Mucosa of rectum (tissue), 2 donors: ENCODE results near the gene PPARA.
A peak's percentile ranks its signal among the peaks of the same experiment; 100 is the strongest.
"Not testable (repeated sequence)": the region's sequence is repeated elsewhere in the genome, so short reads cannot be mapped to it uniquely, and the experiment has no call there.

Experiments used
- H3K27ac ChIP-seq, 2 donors: one replicate each; pipeline ENCODE4 v1.7.0; 2013; ENCODE audit warnings: inconsistent platforms in 2 of 2, low read depth in 2 of 2, low read length in 2 of 2
- H3K27me3 ChIP-seq, 2 donors: one replicate each; pipeline ENCODE4 v1.7.0; 2013; ENCODE audit warnings: low read length in 2 of 2; ENCODE audit not compliant: control insufficient read depth in 2 of 2, insufficient read depth in 2 of 2
- H3K36me3 ChIP-seq, 2 donors: one replicate each; pipeline ENCODE4 v1.7.0; 2013; ENCODE audit warnings: low read length in 2 of 2; ENCODE audit not compliant: control insufficient read depth in 2 of 2, insufficient read depth in 2 of 2
- H3K4me1 ChIP-seq, 2 donors: one replicate each; pipeline ENCODE4 v1.7.0; 2013; ENCODE audit warnings: low read length in 2 of 2, mild to moderate bottlenecking in 1 of 2; ENCODE audit not compliant: control insufficient read depth in 2 of 2, insufficient read depth in 2 of 2
- H3K4me3 ChIP-seq, 2 donors: one replicate each; pipeline ENCODE4 v1.7.0; 2013; ENCODE audit warnings: low read length in 2 of 2
- H3K9ac ChIP-seq, 2 donors: one replicate each; pipeline ENCODE4 v1.7.0; 2013; ENCODE audit warnings: low read length in 2 of 2, low read depth in 1 of 2, mild to moderate bottlenecking in 1 of 2
- H3K9me3 ChIP-seq, 2 donors: one replicate each; pipeline ENCODE4 v1.7.0; 2013; ENCODE audit warnings: low read length in 2 of 2; ENCODE audit not compliant: control insufficient read depth in 2 of 2
- donor health status: healthy.
- donor health status: Normal muscosa, but diverticular disease.

The PPARA gene

DNA sequence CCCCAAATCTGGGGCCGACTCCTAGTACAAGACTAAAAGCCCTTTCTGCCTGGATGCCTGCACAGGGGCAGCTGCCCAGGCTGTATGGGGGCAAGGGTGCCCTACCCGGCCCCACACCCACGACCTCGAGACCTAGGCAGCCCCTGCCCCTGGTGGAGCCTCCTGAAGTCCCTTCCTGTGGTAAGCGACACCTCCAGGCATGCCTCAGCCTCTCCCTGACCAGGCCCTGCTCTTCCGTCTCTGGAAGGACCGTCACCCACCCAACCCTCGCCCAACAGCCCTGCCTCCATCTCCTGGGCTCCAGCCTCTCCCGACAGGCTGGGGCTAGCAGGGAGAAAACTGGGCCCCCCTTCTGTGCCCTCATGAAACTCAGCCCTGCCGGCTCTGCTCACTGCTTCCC is 22.8 kb upstream of the PPARA start:
- Histone ChIP-seq H3K27ac (no peak overlapping the region), H3K9ac (no peak overlapping the region), H3K4me3 (no peak overlapping the region), H3K27me3 (no peaks in the 10 kb centered on the region), H3K9me3 (no peaks in the 10 kb centered on the region), H3K4me1 (peaks cover 16 to 32% of the 10 kb centered on the region in 2 donors), H3K36me3 (no peaks in the 10 kb centered on the region)

DNA sequence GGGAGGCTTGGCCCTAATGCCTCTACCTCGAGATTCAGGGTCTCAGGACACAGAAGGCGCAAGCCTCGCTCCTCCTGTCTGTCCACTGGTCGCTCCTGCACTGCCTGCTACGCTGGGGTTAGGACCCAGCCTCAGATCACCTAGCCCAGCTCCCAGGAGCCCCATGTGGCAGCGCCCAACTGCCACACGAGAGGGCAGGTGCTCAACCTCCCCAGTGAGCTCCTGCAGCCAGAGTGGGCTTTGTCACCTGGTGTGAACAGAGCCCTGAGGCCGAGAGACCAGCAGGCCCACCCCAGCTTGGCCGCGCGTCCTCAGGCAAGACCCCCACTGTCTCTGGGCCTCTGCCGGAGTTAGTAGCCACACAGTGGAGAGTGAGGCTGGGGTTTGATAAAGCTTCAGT is 21.7 kb upstream of the PPARA start:
- H3K36me3 ChIP-seq: no peaks in the 10 kb centered on the region
- no peak overlapping the region for H3K9ac ChIP-seq
- H3K27me3 ChIP-seq: no peaks in the 10 kb centered on the region
- no peak overlapping the region for H3K4me3 ChIP-seq
- H3K4me1 ChIP-seq: peaks cover 14 to 29% of the 10 kb centered on the region in 2 donors
- H3K9me3 ChIP-seq: no peaks in the 10 kb centered on the region
- no peak overlapping the region for H3K27ac ChIP-seq

DNA sequence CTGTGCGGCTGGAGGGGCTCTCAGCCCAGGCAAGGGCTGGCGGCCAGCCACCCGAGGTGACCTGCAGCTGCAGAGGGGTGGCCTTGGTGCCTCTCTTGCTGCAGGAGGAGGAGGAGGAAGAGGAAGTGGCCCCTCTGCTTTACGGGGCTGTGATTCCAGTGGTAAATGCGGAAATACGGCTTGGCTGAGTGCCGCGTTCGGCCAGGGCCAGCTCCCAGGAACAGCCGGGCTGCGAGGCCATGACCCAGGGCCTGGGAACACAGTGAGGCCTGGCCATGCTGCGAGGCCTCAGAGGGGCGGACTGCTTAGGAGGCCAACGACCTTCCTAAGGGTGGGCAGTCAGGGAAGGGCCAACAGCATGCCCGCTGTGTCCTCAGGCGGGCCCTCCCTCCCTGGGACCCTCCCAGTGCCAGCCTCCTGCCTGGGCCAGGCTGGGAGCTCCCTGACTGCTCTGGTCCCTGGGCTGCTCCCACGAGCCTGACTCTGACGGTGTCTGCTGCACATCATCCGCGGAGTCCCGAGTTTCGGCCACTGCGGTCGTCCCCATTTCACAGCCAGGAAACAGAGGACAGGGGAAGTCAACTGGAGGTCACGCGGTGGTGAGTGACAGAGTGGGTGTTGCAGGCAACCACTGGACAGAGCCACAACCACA is 20.8 kb upstream of the PPARA start:
- no peaks in the 10 kb centered on the region for H3K27me3 ChIP-seq
- peak overlapping the region; percentile 10 to 56 for H3K4me3 ChIP-seq
- peaks cover 14 to 29% of the 10 kb centered on the region in 2 donors for H3K4me1 ChIP-seq
- H3K9me3 ChIP-seq: no peaks in the 10 kb centered on the region
- peak overlapping the region in 1 of 2 donors; percentile 33 for H3K9ac ChIP-seq
- H3K27ac ChIP-seq: peak overlapping the region; percentile 55 to 68
- H3K36me3 ChIP-seq: no peaks in the 10 kb centered on the region

DNA sequence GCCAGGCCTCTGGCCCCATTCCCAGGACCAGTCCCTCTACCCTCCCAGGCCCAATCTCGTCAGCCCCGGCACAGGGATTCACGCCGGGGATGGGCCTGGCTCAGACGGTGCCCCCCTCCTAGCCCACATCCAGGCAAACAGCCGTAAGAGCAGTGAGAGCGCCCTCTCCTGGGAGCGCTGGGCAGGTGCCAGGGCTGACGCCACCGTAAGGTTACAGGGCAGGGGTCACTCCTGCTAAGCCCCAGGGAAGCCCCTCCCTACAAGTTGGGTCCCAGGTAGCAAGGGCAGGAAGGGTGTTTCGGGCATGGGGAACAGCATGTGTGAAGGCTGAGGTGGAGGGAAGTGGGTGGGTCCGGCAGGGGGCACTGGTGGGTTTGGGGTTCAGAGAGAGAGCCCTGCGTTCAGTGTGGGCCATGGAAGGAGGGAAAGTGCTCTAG is 19.2 kb upstream of the PPARA start:
- H3K36me3 ChIP-seq: no peaks in the 10 kb centered on the region
- no peaks in the 10 kb centered on the region for H3K27me3 ChIP-seq
- no peak overlapping the region for H3K4me3 ChIP-seq
- H3K9me3 ChIP-seq: no peaks in the 10 kb centered on the region
- no peak overlapping the region for H3K9ac ChIP-seq
- no peak overlapping the region for H3K27ac ChIP-seq
- H3K4me1 ChIP-seq: peaks cover 8 to 21% of the 10 kb centered on the region in 2 donors

DNA sequence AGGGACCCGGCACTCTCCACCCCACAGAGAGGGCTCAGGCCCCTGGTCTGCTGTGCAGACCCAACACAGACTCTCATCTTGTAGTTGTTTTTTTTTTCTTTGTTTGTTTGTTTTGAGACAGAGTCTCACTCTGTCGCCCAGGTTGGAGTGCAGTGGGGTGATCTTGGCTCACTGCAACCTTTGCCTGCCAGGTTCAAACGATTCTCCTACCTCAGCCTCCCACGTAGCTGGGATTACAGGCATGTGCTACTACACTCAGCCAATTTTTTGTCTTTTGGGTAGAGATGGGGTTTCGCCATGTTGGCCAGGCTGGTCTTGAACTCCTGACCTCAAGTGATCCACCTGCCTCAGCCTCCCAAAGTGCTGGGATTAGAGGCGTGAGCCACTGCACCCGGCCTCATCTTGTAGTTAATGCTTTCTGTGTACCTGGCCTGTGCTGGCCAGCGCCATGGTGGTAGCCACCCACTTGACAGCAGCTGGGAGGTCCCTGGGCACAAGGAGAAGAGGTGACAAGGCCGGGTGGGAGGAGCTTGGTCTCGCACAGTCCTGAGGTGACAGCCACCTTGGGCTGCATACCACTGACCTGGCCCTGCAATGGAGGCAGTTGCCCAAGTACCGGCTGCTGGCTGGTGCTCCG is 18.0 kb upstream of the PPARA start:
- H3K27me3 ChIP-seq, H3K27ac ChIP-seq, H3K4me3 ChIP-seq, H3K36me3 ChIP-seq, H3K9ac ChIP-seq, H3K9me3 ChIP-seq: not testable (repeated sequence)
- H3K4me1 ChIP-seq: peaks cover 2 to 12% of the 10 kb centered on the region in 2 donors

DNA sequence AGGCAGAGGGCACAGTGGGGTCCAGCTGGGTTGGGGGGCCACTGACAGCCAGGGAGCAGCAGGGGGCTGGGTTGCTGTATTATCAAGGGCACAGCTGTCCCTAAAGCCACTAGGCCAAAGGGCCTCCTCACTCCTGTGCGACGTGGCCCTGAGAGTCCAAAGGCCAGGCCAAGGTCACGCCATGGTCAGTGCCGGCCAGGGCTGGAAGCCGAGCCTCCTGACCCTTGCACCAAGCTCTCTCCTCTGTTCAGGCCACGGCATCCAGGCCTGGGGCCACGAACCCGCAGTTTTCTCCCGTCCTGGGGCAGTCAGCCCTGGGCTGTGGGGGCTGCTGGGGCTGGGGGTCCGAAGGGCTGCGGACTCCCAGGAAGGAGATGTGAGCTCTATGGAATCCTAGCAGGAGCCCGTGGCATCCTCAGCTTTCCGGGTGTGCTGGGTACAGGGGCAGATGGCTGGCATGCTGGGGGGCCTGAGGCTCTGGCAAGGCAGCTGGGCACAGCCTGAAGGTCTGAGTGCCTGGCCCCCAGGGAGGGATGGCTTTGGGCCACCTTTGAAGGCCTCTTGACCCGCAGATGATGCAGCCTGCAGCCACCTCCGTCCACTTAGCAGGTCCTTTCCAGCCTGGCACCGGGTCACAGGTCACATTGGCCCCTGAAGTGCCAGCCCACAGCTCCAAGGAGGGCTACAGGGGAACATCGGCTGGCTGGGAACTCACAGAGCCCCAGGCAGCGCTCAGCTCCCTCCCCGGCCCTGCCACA is 17.3 kb upstream of the PPARA start:
- Histone ChIP-seq H3K4me1 (peaks cover 0 to 12% of the 10 kb centered on the region in 2 donors), H3K9me3 (no peaks in the 10 kb centered on the region), H3K9ac (no peak overlapping the region), H3K4me3 (no peak overlapping the region), H3K27ac (no peak overlapping the region), H3K36me3 (no peaks in the 10 kb centered on the region), H3K27me3 (no peaks in the 10 kb centered on the region)

DNA sequence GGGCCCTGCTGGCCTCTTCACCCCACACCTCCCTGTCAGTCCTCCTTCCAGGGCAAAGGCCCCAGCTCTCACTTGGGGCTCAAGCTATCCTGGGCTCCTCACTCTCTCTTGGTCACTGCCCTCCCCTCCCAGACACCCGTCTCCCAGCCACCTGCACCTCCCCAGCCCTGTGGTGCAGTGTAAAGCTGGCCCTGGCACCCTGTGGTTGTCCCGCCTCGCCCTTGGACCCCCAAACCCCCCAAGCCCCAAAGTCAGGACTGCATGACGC is 16.8 kb upstream of the PPARA start:
- Histone ChIP-seq H3K4me3 (no peak overlapping the region), H3K9me3 (no peaks in the 10 kb centered on the region), H3K4me1 (peaks cover 0 to 12% of the 10 kb centered on the region in 2 donors), H3K27ac (no peak overlapping the region), H3K36me3 (no peaks in the 10 kb centered on the region), H3K27me3 (no peaks in the 10 kb centered on the region), H3K9ac (no peak overlapping the region)

DNA sequence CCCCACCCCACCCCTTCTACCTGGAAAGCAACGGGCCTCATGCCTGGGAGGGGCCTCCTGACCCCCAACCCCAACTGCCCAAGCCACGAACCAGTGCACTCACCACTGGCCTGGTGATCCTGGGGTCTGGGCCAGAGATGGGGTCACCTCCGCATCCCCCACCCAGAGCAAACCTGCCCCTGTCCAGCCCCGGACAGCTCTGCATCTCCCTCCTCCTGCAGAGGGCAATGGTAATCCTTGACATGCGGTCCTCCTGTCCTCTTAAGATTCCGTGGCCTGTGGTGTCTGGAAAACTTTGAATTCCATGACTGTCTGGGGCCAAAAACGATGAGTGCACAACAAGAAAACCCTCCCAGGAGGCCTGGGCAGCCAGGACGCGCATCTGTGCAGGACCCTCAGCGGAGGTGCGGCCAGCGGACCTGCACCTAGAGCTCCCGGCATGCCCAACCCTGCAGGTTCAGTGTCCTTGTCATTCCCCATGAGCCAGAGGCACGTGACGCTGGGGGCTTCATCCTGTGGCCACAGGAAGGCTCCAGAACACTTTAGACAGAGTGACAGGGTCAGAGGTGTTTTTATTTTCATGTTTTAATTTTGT is 16.1 kb upstream of the PPARA start:
- Histone ChIP-seq H3K9me3 (no peaks in the 10 kb centered on the region), H3K27me3 (no peaks in the 10 kb centered on the region), H3K4me3 (no peak overlapping the region), H3K27ac (no peak overlapping the region), H3K4me1 (peaks cover 0 to 9% of the 10 kb centered on the region in 2 donors), H3K9ac (no peak overlapping the region), H3K36me3 (no peaks in the 10 kb centered on the region)

DNA sequence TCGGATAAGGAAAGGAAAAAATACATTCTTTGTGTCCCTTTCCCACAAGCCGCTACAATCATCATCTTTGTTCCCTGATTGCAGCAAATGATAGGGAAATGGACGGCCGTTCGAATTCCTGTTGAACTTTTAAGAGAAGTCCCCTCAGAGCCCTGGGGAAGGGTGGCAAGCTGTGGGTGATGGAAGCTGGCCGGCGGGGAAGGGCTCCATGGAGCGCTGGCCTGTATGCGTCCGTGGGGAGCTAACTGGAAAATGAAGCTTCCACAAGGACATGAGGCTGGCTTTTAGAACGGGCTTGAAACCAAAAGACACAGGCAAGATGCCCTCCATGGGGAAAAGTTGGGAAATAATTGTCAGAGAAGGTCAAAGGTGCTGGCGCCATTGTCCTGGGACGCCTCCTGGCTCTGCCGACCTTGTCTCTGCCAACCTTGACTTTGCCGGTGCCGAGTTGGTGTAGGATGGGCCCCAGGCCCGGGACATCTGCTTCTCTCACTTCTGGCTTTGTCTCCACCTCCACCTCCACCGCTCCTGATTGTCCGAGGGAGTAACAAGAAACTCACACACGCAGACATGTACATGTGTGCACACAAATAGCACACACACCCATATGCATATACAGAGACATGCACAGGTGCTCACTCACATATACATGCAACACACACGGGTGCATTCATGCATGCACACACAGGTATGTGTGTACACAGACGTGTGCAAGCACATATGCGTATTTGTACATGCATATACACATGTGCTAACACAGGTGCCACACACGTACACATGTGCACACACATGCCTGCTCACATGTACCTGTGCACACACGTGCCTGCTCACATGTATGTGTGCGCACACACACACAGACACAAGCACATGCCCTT is 14.5 kb upstream of the PPARA start:
- peaks cover 0 to 3% of the 10 kb centered on the region in 2 donors for H3K4me1 ChIP-seq
- H3K27me3 ChIP-seq: no peaks in the 10 kb centered on the region
- H3K4me3 ChIP-seq: no peak overlapping the region
- no peak overlapping the region for H3K9ac ChIP-seq
- no peak overlapping the region for H3K27ac ChIP-seq
- no peaks in the 10 kb centered on the region for H3K9me3 ChIP-seq
- no peaks in the 10 kb centered on the region for H3K36me3 ChIP-seq
